ENCODE measurements around the gene ASTE1. TPM values are rescaled to one million over a fixed set of nuclear protein-coding genes. Genes with fewer than 3 reads are reported as not detected.

ASTE1 gene
- total RNA-seq, 4 donors from 2014 or later, result 1.8 to 14.9 (median 10.9) TPM

- Histone ChIP-seq H3K4me1 (no peaks in the 10 kb centered on the region), H3K27ac (no peak overlapping the region), H3K4me3 (no peak overlapping the region), H3K36me3 (no peaks in the 10 kb centered on the region), H3K9me3 (no peaks in the 10 kb centered on the region), H3K27me3 (no peaks in the 10 kb centered on the region)
- no peak for TF ChIP-seq POLR2A (IDR thresholded peaks at IDR 0.05)
- no peak for TF ChIP-seq CTCF (IDR thresholded peaks at IDR 0.05)
- intact Hi-C loops (cut with DNase I; ENCODE audit: low total_unique reads), result no loop called here
- no peak for DNase-seq
These were observed 55.4 kb downstream of the ASTE1 start for GRCh38 chr3:130971208-130971607.

GRCh38 chr3:130969621-130970020, 57.0 kb downstream of the ASTE1 start:
- intact Hi-C loops (cut with DNase I; ENCODE audit: low total_unique reads), result no loop called here
- DNase-seq, result no peak
- Histone ChIP-seq H3K4me3 (no peak overlapping the region), H3K27ac (no peak overlapping the region), H3K27me3 (no peaks in the 10 kb centered on the region), H3K9me3 (no peaks in the 10 kb centered on the region), H3K36me3 (no peaks in the 10 kb centered on the region), H3K4me1 (no peaks in the 10 kb centered on the region)
- TF ChIP-seq POLR2A (IDR thresholded peaks at IDR 0.05) (no peak), CTCF (IDR thresholded peaks at IDR 0.05) (no peak)

DNA sequence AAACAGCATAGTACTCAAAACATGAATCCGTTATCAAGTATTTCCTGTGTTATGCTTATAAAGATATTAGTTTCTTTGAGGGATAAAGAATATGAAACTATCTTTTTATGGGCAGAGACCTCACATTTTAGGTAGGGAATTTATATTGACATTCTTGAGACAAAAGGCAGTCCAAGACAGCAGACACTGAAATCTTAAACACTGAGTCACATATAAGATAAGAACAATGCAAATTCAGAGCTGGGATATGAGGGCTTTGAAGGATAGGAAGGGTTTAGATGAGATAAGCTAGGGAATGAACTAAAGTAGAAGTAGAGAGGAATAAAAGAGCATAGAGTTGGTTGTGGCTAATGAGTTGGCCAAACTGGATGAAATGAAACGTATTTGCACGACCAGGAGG, 58.4 kb downstream of the ASTE1 start:
- Histone ChIP-seq H3K4me3 (no peak overlapping the region), H3K9me3 (no peaks in the 10 kb centered on the region), H3K27me3 (no peaks in the 10 kb centered on the region), H3K4me1 (no peaks in the 10 kb centered on the region), H3K27ac (no peak overlapping the region), H3K36me3 (no peaks in the 10 kb centered on the region)
- TF ChIP-seq CTCF (IDR thresholded peaks at IDR 0.05), result no peak
- no peak for TF ChIP-seq POLR2A (IDR thresholded peaks at IDR 0.05)
- intact Hi-C loops (cut with DNase I; ENCODE audit: low total_unique reads), result no loop called here
- DNase-seq, result no peak

DNA sequence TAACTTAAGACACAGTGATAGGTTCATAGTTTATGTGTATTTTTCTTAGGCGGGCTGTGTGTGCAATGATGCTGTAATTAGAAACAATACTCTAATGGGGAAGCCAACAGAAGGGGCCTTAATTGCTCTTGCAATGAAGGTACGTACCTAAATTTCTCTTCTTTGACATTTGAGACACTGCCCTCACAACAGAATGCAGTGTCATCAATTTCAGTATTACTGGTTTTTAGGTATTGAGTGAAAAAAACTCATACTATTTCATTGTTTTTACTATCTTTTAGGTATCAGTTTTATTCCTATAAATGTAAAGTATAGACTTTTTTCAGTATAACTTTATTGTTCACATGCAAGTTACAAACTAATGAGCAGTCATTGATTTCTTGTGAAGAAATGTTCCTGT, 59.3 kb downstream of the ASTE1 start:
- Histone ChIP-seq H3K27ac (no peak overlapping the region), H3K27me3 (no peaks in the 10 kb centered on the region), H3K4me3 (no peak overlapping the region), H3K36me3 (no peaks in the 10 kb centered on the region), H3K4me1 (no peaks in the 10 kb centered on the region), H3K9me3 (no peaks in the 10 kb centered on the region)
- no peak for DNase-seq
- intact Hi-C loops (cut with DNase I; ENCODE audit: low total_unique reads), result no loop called here
- TF ChIP-seq POLR2A (IDR thresholded peaks at IDR 0.05) (no peak), CTCF (IDR thresholded peaks at IDR 0.05) (no peak)

DNA sequence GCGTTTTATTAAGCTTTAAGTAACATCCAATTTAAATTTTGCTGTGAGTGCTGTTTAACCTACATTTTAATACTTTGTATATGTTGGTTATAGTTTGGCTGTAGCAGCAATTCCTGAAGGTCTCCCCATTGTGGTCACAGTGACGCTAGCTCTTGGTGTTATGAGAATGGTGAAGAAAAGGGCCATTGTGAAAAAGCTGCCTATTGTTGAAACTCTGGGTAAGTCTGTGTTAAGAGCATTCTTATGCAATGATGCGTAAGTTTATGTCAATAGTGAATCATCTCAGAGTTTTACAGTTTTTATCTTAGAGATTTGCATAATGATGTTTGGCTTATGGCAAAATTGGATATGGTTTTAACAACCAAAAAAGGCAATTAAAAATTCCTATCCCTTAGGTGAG, 62.7 kb downstream of the ASTE1 start:
- Histone ChIP-seq H3K4me3 (no peak overlapping the region), H3K27me3 (no peaks in the 10 kb centered on the region), H3K36me3 (no peaks in the 10 kb centered on the region), H3K4me1 (no peaks in the 10 kb centered on the region), H3K9me3 (no peaks in the 10 kb centered on the region), H3K27ac (no peak overlapping the region)
- intact Hi-C loops (cut with DNase I; ENCODE audit: low total_unique reads), result no loop called here
- no peak for DNase-seq
- TF ChIP-seq POLR2A (IDR thresholded peaks at IDR 0.05) (no peak), CTCF (IDR thresholded peaks at IDR 0.05) (no peak)

Other genes with a start within 250 kb of the ASTE1 start
- gene ATP2C1, start 132.7 kb downstream of the ASTE1 start, total RNA-seq, result 100 to 1,000 TPM in 2 of 4 donors, 10 to 100 TPM in 2; 33.2 to 176 (median 84.7) TPM
- gene NEK11, start 52 bp upstream of the ASTE1 start, total RNA-seq, result 10 to 100 TPM in 1 of 4 donors, 1 to 10 TPM in 3; 2.3 to 25.2 (median 8.4) TPM

Measured in uterus (tissue), 4 donors.